Mammary epithelial cell (primary cell): ENCODE results near the gene IL12B.

Source experiments
- EZH2 ChIP-seq: IDR thresholded peaks from 2 replicates; pipeline ENCODE4 v1.6.1; 2012; ENCODE audit warnings: low read length, inconsistent platforms, borderline replicate concordance
- TF ChIP-seq, protein P1 (sequence below), 2 donors: IDR thresholded peaks in 1 of 2; conservative IDR thresholded peaks in 1 of 2; 2 replicates each; pipeline ENCODE4 v1.5.1; 2011 to 2012; ENCODE audit warnings: inconsistent platforms in 2 of 2, low read length in 2 of 2, mild to moderate bottlenecking in 2 of 2, control low read depth in 1 of 2, low read depth in 1 of 2; ENCODE audit not compliant: insufficient read depth in 1 of 2; ENCODE audit errors: extremely low read depth in 1 of 2

DNA sequence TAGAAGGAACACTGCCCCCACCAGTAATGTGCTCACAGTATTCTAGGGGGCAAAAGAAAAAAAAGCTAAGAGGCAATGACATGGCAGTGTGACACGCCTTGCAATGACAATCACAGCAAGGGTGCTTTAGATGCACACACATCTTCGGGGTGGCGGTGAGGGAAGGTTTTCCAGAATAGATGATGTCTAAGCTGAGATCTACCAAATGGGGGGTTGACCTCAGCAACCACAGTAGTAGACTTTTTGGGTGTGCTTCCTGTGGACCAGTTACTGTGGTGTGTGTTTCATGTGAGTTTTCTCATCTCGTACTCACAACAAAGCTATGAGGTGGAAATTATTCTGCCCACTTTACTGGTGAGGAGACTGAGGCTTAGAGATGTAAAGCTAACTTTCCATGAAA lies 10.2 kb upstream of the IL12B start:
- no peak for TF ChIP-seq EZH2
- TF ChIP-seq, protein P1, sequence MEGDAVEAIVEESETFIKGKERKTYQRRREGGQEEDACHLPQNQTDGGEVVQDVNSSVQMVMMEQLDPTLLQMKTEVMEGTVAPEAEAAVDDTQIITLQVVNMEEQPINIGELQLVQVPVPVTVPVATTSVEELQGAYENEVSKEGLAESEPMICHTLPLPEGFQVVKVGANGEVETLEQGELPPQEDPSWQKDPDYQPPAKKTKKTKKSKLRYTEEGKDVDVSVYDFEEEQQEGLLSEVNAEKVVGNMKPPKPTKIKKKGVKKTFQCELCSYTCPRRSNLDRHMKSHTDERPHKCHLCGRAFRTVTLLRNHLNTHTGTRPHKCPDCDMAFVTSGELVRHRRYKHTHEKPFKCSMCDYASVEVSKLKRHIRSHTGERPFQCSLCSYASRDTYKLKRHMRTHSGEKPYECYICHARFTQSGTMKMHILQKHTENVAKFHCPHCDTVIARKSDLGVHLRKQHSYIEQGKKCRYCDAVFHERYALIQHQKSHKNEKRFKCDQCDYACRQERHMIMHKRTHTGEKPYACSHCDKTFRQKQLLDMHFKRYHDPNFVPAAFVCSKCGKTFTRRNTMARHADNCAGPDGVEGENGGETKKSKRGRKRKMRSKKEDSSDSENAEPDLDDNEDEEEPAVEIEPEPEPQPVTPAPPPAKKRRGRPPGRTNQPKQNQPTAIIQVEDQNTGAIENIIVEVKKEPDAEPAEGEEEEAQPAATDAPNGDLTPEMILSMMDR (conservative IDR thresholded peaks at IDR 0.05 in 1 of 2, IDR thresholded peaks at IDR 0.05 in 1 of 2; ENCODE audit: extremely low read depth in 1 of 2, insufficient read depth in 1 of 2, low read depth in 1 of 2, low read length in 2 of 2) = no peak
